ENCODE measurements around the gene HDHD5. TPM values are rescaled to one million over a fixed set of nuclear protein-coding genes. Genes with fewer than 3 reads are reported as not detected.

HDHD5 gene
- total and polyA plus RNA-seq, 2 of the 13 experiments (the other 11 are each of a cell fraction or from before 2014, with no cell fraction given), result not detected

DNA sequence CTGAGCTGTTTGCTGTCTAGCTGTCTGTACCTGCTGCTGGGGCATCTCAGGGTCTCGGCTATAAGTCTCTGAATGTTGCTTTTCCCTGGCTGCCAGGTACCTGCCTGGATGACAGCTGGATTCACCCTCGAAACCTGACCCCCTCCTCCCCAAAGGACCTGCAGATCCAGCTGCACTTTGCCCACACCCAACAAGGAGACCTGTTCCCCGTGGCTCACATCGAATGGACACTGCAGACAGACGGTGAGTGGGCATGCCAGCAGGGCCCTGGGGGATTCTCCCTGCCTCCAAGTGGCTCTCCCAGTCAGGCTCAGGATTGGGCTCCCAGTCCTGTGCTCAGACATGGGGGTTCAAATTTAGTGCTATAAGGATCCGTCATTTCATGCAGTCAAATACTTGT lies 61.4 kb downstream of the HDHD5 start:
- ATAC-seq (no peak), FAIRE-seq (no peak), DNase-seq (ENCODE audit: low spot score) (no peak)
- Histone ChIP-seq H2AFZ (ENCODE audit: low read length) (no peak overlapping the region), H3K27ac (ENCODE audit: extremely low read length, insufficient read depth, low read length) (no peak overlapping the region), H3K4me2 (ENCODE audit: low read depth, low read length) (no peak overlapping the region), H3K79me2 (ENCODE audit: insufficient read depth, low read length) (no peaks in the 10 kb centered on the region), H4K20me1 (ENCODE audit: insufficient read depth, low read length) (no peaks in the 10 kb centered on the region), H3K4me3 (replicated peaks in 1 of 3; ENCODE audit: insufficient read depth in 1 of 3, low read depth in 2 of 3, low read length in 3 of 3) (no peak overlapping the region), H3K9ac (ENCODE audit: insufficient read depth, low read depth, low read length) (no peak overlapping the region), H3K4me1 (ENCODE audit: insufficient read depth, low read length) (no peaks in the 10 kb centered on the region), H3K9me3 (ENCODE audit: low read length) (no peaks in the 10 kb centered on the region), H3K27me3 (ENCODE audit: control insufficient read depth in 1 of 2, insufficient read depth in 2 of 2, low read length in 2 of 2) (no peaks in the 10 kb centered on the region), H3K36me3 (replicated peaks in 1 of 2; ENCODE audit: control insufficient read depth in 1 of 2, insufficient read depth in 2 of 2, low read length in 2 of 2) (peaks cover 6 to 26% of the 10 kb centered on the region in 2 experiments; a peak in 3 of 5 replicates)
- in situ Hi-C loops (cut with HindIII; ENCODE audit: extremely low pct_ligation_motif_present, low pct_unique_long_range_greater_than_20kb) (no loop called here), intact Hi-C loops (cut with micrococcal nuclease; ENCODE audit: unreplicated experiment) (no loop called here)
- POLR2A ChIA-PET, result no interaction called here
- WGBS (ENCODE audit: low lambda C conversion rate), result 90% methylated on average over 4 of the region's 6 CpGs
- CTCF ChIA-PET (ENCODE audit: low intra/inter-chr PET ratio, low total read pairs), result no interaction called here
- TF ChIP-seq SIX4 (CRISPR knock-in tag; IDR thresholded peaks at IDR 0.05), result no peak
- no peak for TF ChIP-seq ZNF766 (CRISPR knock-in tag; IDR thresholded peaks at IDR 0.05; ENCODE audit: borderline replicate concordance)
- TF ChIP-seq FOXO1 (CRISPR knock-in tag; IDR thresholded peaks at IDR 0.05), result no peak
- TF ChIP-seq, protein P1, sequence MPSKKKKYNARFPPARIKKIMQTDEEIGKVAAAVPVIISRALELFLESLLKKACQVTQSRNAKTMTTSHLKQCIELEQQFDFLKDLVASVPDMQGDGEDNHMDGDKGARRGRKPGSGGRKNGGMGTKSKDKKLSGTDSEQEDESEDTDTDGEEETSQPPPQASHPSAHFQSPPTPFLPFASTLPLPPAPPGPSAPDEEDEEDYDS (CRISPR knock-in tag; IDR thresholded peaks at IDR 0.05), result no peak
- no peak for TF ChIP-seq ZNF713 (CRISPR knock-in tag; IDR thresholded peaks at IDR 0.05)
- TF ChIP-seq POLR2AphosphoS5 (IDR thresholded peaks at IDR 0.05; ENCODE audit: low read depth, low read length), result no peak
- no peak for TF ChIP-seq GPN1 (CRISPR knock-in tag; IDR thresholded peaks at IDR 0.05; ENCODE audit: borderline replicate concordance)
- no peak for TF ChIP-seq CCAR2 (optimal IDR thresholded peaks at IDR 0.05; ENCODE audit: low read depth, low read length)
- TF ChIP-seq, protein P2, sequence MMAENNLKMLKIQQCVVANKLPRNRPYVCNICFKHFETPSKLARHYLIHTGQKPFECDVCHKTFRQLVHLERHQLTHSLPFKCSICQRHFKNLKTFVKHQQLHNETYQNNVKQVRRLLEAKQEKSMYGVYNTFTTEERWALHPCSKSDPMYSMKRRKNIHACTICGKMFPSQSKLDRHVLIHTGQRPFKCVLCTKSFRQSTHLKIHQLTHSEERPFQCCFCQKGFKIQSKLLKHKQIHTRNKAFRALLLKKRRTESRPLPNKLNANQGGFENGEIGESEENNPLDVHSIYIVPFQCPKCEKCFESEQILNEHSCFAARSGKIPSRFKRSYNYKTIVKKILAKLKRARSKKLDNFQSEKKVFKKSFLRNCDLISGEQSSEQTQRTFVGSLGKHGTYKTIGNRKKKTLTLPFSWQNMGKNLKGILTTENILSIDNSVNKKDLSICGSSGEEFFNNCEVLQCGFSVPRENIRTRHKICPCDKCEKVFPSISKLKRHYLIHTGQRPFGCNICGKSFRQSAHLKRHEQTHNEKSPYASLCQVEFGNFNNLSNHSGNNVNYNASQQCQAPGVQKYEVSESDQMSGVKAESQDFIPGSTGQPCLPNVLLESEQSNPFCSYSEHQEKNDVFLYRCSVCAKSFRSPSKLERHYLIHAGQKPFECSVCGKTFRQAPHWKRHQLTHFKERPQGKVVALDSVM (CRISPR knock-in tag; IDR thresholded peaks at IDR 0.05), result no peak
- BruUV-seq (replicated peaks), result no TSS peak

Measured in HepG2 (cell line).